GM12872 (cell line): ENCODE measurements around the gene SATB2.

Source experiments
- TF ChIP-seq, protein P1 (sequence below): IDR thresholded peaks from 3 replicates; pipeline ENCODE4 v1.5.1; 2011; ENCODE audit warnings: low read depth, mild to moderate bottlenecking, low read length, moderate library complexity; ENCODE audit not compliant: insufficient read depth

Gene SATB2

DNA sequence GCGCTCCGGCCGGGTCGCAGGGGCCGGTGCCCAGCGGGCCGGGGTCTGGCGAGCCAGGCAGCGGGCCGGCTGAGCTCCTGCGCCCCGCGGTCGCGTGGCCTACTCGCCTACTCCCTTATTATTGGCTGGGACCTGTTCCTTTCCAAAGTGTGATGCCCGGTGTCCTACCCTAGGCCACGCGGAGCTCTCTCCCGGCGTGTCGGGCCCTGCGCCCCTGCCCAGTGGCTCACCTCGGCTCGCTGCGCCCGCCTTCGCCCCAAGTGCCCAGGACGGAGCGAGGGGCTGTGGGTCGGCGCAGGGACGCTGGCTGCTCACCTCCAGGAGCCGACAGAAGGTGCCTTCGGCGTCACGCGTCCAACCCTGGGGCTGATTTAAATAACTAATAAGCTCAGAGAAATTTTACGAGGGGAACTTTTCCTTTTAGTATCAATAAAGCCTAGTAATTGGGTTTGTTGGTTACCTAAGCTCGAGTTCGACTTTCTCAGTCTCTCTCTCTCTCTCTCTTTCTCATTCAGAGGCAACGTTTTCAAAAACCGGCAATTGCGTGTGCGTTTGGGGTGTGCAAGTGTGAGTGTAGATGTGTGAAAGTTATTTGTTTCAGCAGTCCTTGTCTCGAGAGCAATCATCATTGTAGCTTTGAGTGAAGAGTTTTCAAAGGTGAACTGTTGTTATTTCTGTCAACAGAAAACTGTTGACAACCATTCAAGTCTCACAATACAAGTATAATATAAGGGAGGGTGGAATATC is 7.0 kb upstream of the SATB2 start:
- TF ChIP-seq, protein P1, sequence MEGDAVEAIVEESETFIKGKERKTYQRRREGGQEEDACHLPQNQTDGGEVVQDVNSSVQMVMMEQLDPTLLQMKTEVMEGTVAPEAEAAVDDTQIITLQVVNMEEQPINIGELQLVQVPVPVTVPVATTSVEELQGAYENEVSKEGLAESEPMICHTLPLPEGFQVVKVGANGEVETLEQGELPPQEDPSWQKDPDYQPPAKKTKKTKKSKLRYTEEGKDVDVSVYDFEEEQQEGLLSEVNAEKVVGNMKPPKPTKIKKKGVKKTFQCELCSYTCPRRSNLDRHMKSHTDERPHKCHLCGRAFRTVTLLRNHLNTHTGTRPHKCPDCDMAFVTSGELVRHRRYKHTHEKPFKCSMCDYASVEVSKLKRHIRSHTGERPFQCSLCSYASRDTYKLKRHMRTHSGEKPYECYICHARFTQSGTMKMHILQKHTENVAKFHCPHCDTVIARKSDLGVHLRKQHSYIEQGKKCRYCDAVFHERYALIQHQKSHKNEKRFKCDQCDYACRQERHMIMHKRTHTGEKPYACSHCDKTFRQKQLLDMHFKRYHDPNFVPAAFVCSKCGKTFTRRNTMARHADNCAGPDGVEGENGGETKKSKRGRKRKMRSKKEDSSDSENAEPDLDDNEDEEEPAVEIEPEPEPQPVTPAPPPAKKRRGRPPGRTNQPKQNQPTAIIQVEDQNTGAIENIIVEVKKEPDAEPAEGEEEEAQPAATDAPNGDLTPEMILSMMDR: no peak

DNA sequence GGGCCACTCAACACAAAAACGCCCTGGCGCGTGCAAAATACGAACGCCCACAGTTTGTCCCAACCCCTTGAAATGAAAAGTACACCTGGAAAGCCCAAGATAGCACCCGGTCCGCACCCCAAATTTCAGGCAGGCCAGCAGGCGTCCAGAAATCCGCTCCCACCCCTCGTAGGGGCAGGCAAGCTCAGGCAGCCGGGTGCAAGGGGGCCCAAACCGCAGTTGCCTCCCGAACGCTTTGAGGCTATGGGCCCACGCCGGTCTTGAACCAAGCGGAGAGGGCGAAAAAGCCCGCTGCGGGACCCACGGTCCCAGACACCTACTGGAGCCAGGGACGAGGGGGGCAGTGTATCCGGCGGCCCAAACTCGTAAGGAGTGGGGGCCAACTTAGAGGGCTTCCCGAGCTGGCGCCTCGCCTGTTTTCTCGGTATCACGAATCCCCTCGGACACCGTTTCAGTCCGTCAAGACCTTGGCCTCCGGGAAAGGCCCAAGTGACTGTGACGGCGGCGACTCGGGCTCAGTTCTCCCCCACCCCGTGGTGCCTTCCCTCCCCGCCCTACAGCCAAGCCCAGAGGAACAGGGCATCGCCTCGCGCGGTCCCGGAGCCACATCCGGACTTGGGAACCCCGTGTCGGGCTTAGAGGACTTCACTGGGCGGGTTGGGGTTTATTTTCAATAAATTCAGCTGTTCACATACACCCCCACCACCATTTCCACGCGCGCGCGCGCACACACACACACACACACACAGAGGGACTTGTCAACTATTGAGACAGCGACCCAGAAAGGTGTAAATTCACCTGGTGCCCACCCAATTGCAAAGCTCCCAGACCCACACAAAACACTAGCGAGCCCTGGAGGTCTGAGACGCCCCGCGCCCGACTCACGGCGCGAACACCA is 6.2 kb upstream of the SATB2 start:
- TF ChIP-seq, protein P1: no peak

DNA sequence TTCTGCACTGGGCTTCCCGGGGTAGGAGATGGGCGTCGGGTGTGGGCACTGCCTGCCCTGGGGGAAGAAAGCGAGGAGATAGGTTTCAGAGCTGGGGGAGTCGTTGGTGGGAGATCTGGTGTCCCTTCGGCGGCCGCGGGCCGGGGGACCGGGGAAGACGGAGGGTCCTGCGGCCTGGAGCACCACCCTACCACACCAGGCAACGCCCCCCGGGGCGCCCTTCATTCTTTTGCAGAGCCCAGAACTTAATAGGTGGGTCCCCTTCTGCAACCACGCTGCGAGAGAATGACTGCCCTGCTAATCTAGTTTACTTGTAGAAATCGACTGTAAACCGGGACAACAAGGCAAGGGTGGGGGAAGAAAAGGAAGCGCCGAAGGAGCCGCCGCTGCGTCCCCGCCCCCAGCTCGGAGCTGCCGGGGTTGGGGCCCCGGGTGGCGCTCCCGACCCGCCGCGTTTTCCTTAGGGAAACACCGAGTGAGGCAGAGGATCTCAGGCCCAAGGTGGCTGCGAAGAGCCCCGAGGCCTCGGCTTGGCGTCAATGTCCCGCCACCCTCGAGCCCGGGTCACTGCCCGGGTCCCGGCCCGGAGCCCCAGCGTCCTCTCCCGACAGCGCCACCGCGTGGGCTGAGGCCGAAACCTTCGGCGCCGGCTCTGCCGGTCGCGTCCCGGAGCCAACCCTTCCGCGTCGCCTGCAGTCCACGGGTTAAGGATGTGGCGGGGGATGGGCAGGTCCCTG is 5.4 kb upstream of the SATB2 start:
- TF ChIP-seq, protein P1: peak; percentile 49; the same call in 2 of the 3 replicates

DNA sequence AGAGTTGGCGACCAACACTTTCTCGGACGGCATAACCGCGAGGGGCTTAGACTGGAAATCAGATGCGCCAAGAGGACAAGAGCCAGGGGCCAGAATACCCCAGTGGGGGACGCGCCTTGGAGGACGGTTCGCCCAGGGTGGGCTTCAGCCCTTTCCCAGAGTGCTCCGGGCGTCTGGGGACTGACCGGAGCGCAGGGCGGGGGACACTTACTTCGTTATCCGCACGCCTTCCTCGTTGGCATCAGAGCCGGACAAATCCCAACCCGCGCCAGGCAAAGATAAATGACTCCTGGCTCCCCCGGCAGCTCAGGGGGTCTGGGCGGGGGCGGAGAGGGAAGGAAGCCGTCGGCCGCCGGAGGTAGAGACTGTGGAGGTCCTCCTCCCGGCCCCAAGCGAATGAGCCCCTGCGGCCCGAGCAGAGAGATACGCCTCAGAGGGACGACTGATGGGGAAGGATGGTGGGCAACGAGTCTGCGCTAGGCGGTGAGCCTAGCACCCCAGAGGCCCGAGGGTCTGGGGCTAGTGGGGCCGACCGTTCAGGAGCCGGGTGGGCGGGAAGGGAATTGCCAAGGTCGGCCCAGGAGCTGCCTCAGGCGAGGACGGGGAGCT is 4.7 kb upstream of the SATB2 start:
- TF ChIP-seq, protein P1: no peak

DNA sequence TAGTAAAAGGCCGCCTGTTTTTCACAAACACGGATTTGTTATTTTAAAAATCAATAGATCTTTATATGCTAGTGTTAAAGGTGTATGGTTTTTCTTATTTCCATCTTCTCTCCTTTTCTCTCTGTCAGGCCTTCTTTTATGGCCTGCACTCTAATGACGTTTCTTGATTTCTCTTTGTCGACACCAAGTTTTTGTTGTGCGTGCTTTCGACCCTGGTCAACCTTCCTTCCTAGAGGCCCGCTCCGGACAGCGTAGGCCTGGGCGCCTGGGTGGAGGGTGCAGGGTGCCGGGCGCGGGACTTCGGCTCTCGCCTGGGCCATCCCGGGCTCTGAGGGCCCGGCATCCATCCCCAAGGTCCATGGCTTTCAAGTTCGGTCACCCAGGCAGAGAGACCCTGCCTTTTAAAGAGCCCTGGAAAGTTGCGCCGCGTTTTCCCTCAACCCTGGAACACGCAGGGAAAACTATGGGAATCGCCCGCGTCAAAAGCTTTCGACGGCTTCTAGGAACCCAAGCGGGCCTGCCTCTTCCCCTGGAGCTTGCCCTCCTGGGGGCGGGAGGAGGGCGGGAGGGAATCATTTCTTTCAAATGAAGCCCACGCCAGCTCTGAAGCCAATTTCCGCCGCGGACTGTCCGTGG is 4.1 kb upstream of the SATB2 start:
- TF ChIP-seq, protein P1: no peak

DNA sequence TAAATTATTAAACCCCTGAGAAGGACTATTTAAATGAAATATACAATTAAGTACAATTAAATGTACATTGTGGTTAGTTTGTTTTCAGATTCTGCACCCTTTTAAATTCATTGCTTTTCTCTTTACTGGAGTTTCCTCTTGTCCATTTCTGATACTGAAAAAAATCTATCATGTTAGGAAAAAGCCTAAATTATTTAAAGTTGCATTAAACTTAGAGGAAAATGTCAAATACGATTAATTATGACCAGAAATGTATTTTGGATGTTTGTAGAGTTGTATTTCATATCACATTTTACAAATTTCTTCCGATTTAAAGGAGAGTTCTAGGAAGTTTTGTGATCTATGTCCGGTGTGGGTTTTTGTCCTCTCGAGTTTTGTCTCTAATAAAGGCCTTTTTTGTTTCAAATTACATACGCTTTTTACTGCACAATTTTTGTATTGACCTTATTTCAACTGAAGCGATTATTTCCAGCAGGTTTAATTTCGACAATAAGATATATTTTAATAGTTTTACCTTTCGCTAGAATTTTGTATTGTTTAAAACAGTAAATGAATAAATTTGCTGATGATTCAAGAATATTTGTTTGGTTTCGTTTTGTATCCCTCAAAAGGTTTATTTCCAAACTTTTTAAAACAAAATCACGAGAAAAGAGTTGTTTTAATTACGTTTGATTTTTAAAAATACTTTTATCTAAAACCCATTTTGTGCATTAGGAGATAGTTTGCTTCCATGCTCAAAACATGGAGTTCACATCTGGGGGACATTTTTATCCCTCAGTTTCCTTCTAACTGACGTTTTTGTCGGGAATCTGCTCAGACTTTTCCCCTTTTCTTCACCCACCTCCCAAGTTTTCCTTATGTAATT is 3.3 kb upstream of the SATB2 start:
- TF ChIP-seq, protein P1: no peak
